CD14-positive monocyte (primary cell): ENCODE data around the gene PARP11. TPM values are rescaled to one million over a fixed set of nuclear protein-coding genes. Genes with fewer than 3 reads are reported as not detected.

ENCODE experiments used
- DNase-seq, 3 donors: peaks; one replicate each; pipeline ENCODE4 v3.0.0-alpha.2; 2011 to 2022
- H2AFZ ChIP-seq: 2 replicates; pipeline ENCODE4 v1.6.0; 2012; ENCODE audit warnings: mild to moderate bottlenecking, low read depth, low read length, inconsistent platforms; ENCODE audit not compliant: insufficient read depth, poor library complexity, severe bottlenecking
- H3K27ac ChIP-seq, 2 donors: 1 replicate in 1 of 2; 2 replicates in 1 of 2; pipeline ENCODE4 v1.5.1; 2012 to 2013; ENCODE audit warnings: low read length in 2 of 2, control low read depth in 1 of 2, inconsistent platforms in 1 of 2, low read depth in 1 of 2, mild to moderate bottlenecking in 1 of 2
- H3K27me3 ChIP-seq, 2 donors: one replicate each; pipeline versions ENCODE4 v1.6.0 to v1.6.1; 2011 to 2013; ENCODE audit warnings: low read length in 2 of 2; ENCODE audit not compliant: control insufficient read depth in 2 of 2, insufficient read depth in 2 of 2
- H3K36me3 ChIP-seq, 2 donors: replicated peaks in 1 of 2; 1 replicate in 1 of 2; 2 replicates in 1 of 2; pipeline versions ENCODE4 v1.5.1 to v1.6.1; 2012 to 2013; ENCODE audit warnings: low read length in 2 of 2, control low read depth in 1 of 2, inconsistent platforms in 1 of 2, mild to moderate bottlenecking in 1 of 2; ENCODE audit not compliant: insufficient read depth in 2 of 2, control insufficient read depth in 1 of 2
- H3K4me1 ChIP-seq, 2 donors: 1 replicate in 1 of 2; 2 replicates in 1 of 2; pipeline versions ENCODE4 v1.5.1 to v1.6.1; 2012 to 2013; ENCODE audit warnings: low read length in 2 of 2, control low read depth in 1 of 2, inconsistent platforms in 1 of 2, mild to moderate bottlenecking in 1 of 2, moderate library complexity in 1 of 2; ENCODE audit not compliant: insufficient read depth in 2 of 2, control insufficient read depth in 1 of 2
- H3K4me2 ChIP-seq: replicated peaks from 2 replicates; pipeline ENCODE3; 2012; ENCODE audit warnings: low read length, moderate library complexity, mild to moderate bottlenecking; ENCODE audit not compliant: poor library complexity, severe bottlenecking; ENCODE audit errors: extremely low read depth
- H3K4me3 ChIP-seq, 3 experiments: fragments of 200-600 bp in 1 of 3; sonication (generic) in 1 of 3; replicated peaks in 1 of 3; 1 replicate in 2 of 3; 2 replicates in 1 of 3; pipeline ENCODE4 v1.5.1; 2011 to 2013; ENCODE audit warnings: low read length in 3 of 3, mild to moderate bottlenecking in 3 of 3, control low read depth in 2 of 3, low read depth in 2 of 3, inconsistent platforms in 1 of 3, moderate library complexity in 1 of 3
- H3K79me2 ChIP-seq: 2 replicates; pipeline ENCODE4 v1.6.0; 2012; ENCODE audit warnings: mild to moderate bottlenecking, control low read depth, inconsistent platforms, low read length, moderate library complexity; ENCODE audit not compliant: insufficient read depth
- H3K9ac ChIP-seq: 2 replicates; pipeline ENCODE4 v1.6.0; 2017; ENCODE audit warnings: low read length, mild to moderate bottlenecking; ENCODE audit not compliant: insufficient read depth, poor library complexity, severe bottlenecking
- H3K9me3 ChIP-seq, 2 donors: replicated peaks in 1 of 2; 1 replicate in 1 of 2; 2 replicates in 1 of 2; pipeline versions ENCODE4 v1.5.1 to v1.6.1; 2012 to 2013; ENCODE audit warnings: low read length in 2 of 2, control low read depth in 1 of 2; ENCODE audit not compliant: control insufficient read depth in 1 of 2, insufficient read depth in 1 of 2
- H4K20me1 ChIP-seq: 2 replicates; pipeline ENCODE4 v1.6.0; 2012; ENCODE audit warnings: mild to moderate bottlenecking, low read length, control low read depth, moderate library complexity; ENCODE audit not compliant: insufficient read depth
- H3K27ac Mint-ChIP-seq, 7 donors: one replicate each; pipeline ENCODE4 v1.8.0; 2020; ENCODE audit warnings: mild to moderate bottlenecking in 7 of 7, mixed read lengths in 7 of 7, moderate library complexity in 6 of 7, inconsistent platforms in 2 of 7
- H3K27me3 Mint-ChIP-seq, 3 donors: one replicate each; pipeline ENCODE4 v1.8.0; 2021 to 2022; ENCODE audit warnings: low read depth in 3 of 3, mild to moderate bottlenecking in 3 of 3, mixed read lengths in 3 of 3, moderate library complexity in 3 of 3, inconsistent platforms in 1 of 3
- H3K36me3 Mint-ChIP-seq, 2 donors: one replicate each; pipeline ENCODE4 v1.8.0; 2020; ENCODE audit warnings: mixed read lengths in 2 of 2, inconsistent platforms in 1 of 2, mild to moderate bottlenecking in 1 of 2
- H3K4me1 Mint-ChIP-seq: one replicate; pipeline ENCODE4 v1.8.0; 2020; ENCODE audit warnings: mild to moderate bottlenecking, mixed read lengths
- H3K4me3 Mint-ChIP-seq, 2 donors: one replicate each; pipeline ENCODE4 v1.8.0; 2020; ENCODE audit warnings: mild to moderate bottlenecking in 2 of 2, mixed read lengths in 2 of 2, moderate library complexity in 1 of 2
- H3K9me3 Mint-ChIP-seq, 7 donors: one replicate each; pipeline ENCODE4 v1.8.0; 2020 to 2022; ENCODE audit warnings: mixed read lengths in 7 of 7, mild to moderate bottlenecking in 6 of 7, moderate library complexity in 6 of 7, inconsistent platforms in 2 of 7
- WGBS: methylation state at CpG from one replicate; pipeline ENCODE4 v1.1.5; 2013; ENCODE audit warnings: missing lambda C conversion rate; ENCODE audit not compliant: insufficient coverage; 5-methylcytosine and 5-hydroxymethylcytosine counted together
- intact Hi-C, 2 donors: fragments of 100-400 bp; cut with micrococcal nuclease; formaldehyde crosslinking; loops; one replicate each; pipeline versions ENCODE4 v1.15.0 to v1.15.1; 2023
- polyA plus RNA-seq, 3 donors: library from polyadenylated mRNA; depleted of rRNA in 1 of 3; unstranded in 2 of 3; stranded (reverse) in 1 of 3; fragments of 300-500 nt in 2 of 3; fragments of >200 nt in 1 of 3; fragmentation: Illumina TruSeq in 2 of 3; gene quantifications; 1 replicate in 2 of 3; 2 replicates in 1 of 3; pipeline ENCODE4 v1.2.3, GENCODE V29; 2012 to 2021
- TF ChIP-seq, protein P1 (sequence below): fragments of 200-600 bp; IDR thresholded peaks from one replicate; pipeline ENCODE4 v1.8.0; 2022; ENCODE audit warnings: antibody characterized with exemption, mild to moderate bottlenecking

The PARP11 gene
- polyA plus RNA-seq, 3 donors: 3.2 to 6.2 (median 5.4) TPM

DNA sequence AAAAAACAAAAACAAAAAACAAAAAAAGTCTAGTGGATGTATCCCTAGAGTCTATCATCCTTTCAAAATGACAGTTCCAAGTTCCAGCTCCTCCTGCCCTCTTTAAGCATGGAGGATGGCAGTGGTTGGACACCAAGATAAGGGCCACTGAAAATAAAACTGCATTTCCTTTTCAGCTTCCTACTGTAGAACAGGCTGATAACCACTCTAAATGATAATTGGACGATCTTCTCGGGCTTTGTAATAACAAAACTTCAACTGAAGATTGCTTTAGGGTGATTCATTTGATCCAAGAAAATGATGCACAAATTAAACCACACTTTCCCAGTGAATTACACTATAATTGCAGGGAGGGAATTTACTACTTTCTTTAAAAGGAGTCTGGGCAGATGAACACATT, 78.1 kb downstream of the PARP11 start:
- Histone ChIP-seq H2AFZ (no peak overlapping the region), H3K9me3 (no peaks in the 10 kb centered on the region), H4K20me1 (no peaks in the 10 kb centered on the region), H3K4me1 (no peaks in the 10 kb centered on the region), H3K36me3 (peaks cover 0 to 14% of the 10 kb centered on the region in 2 donors), H3K79me2 (no peaks in the 10 kb centered on the region), H3K9ac (no peak overlapping the region), H3K27me3 (no peaks in the 10 kb centered on the region), H3K27ac (no peak overlapping the region), H3K4me3 (no peak overlapping the region), H3K4me2 (no peak overlapping the region)
- Mint-ChIP-seq H3K9me3 (no peaks in the 10 kb centered on the region), H3K4me1 (no peaks in the 10 kb centered on the region), H3K27me3 (no peaks in the 10 kb centered on the region), H3K27ac (no peak overlapping the region), H3K4me3 (no peak overlapping the region), H3K36me3 (peaks cover 14 to 20% of the 10 kb centered on the region in 2 donors)
- no CpG with 5 or more reads among the region's 2 CpGs for WGBS
- TF ChIP-seq, protein P1, sequence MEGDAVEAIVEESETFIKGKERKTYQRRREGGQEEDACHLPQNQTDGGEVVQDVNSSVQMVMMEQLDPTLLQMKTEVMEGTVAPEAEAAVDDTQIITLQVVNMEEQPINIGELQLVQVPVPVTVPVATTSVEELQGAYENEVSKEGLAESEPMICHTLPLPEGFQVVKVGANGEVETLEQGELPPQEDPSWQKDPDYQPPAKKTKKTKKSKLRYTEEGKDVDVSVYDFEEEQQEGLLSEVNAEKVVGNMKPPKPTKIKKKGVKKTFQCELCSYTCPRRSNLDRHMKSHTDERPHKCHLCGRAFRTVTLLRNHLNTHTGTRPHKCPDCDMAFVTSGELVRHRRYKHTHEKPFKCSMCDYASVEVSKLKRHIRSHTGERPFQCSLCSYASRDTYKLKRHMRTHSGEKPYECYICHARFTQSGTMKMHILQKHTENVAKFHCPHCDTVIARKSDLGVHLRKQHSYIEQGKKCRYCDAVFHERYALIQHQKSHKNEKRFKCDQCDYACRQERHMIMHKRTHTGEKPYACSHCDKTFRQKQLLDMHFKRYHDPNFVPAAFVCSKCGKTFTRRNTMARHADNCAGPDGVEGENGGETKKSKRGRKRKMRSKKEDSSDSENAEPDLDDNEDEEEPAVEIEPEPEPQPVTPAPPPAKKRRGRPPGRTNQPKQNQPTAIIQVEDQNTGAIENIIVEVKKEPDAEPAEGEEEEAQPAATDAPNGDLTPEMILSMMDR: no peak
- intact Hi-C loops: no loop called here
- DNase-seq: no peak

DNA sequence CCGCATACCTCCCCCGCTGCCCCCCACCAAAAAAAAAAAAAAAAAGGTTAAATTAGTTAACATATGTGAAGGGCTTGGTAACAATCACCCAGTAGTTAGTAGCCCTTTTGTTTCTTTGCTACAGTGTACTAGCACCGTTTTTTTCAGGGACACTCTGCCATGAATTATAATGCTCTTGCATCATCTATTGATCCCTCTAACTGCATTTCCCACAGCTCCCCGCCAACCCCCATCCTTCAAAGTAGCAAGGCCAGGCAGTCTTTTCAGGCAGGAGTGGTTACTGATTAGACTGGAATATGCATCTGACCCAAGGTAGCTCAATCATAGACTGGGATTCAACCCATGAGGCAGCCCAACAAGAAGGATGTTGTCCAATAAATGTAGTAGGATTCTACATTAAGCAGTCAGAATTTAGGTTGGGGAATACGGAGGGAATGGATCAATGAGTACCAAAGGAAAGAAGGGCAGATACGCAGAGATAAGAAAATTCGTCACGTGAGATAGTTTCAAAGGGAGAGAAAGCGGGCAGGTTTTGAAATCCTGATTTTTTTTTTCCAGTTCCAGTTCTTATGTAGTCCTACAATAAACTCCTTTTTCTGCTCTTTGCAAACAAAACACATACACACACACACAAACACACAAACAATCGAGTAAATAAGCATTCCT, 80.4 kb downstream of the PARP11 start:
- Mint-ChIP-seq H3K27me3 (no peaks in the 10 kb centered on the region), H3K9me3 (peaks cover 0 to 7% (median 0%) of the 10 kb centered on the region in 7 donors), H3K36me3 (peaks cover 6 to 10% of the 10 kb centered on the region in 2 donors), H3K4me3 (no peak overlapping the region), H3K4me1 (no peaks in the 10 kb centered on the region), H3K27ac (no peak overlapping the region)
- Histone ChIP-seq H4K20me1 (no peaks in the 10 kb centered on the region), H3K4me3 (no peak overlapping the region), H3K4me1 (no peaks in the 10 kb centered on the region), H3K36me3 (peaks cover 0 to under 1% of the 10 kb centered on the region in 2 donors), H3K27me3 (no peaks in the 10 kb centered on the region), H3K27ac (no peak overlapping the region), H3K4me2 (no peak overlapping the region), H3K79me2 (no peaks in the 10 kb centered on the region), H3K9ac (no peak overlapping the region), H2AFZ (no peak overlapping the region), H3K9me3 (no peaks in the 10 kb centered on the region)
- DNase-seq: no peak
- 100% methylated on average over 4 of the region's 10 CpGs for WGBS
- intact Hi-C loops: no loop called here
- TF ChIP-seq, protein P1: no peak
